Body of pancreas (tissue), 4 donors: Measurements from ENCODE around the gene PRSS56.

ENCODE experiments used
- POLR2A ChIP-seq, 3 donors: fragments of 450-650 bp; IDR thresholded peaks; one replicate each; pipeline ENCODE4 v1.6.1; 2016; ENCODE audit warnings: antibody characterized with exemption in 3 of 3, mild to moderate bottlenecking in 2 of 3
- TF ChIP-seq, protein P1 (sequence below), 7 experiments: fragments of 450-650 bp in 4 of 7; fragments of 200-600 bp in 3 of 7; sonication (generic) in 3 of 7; IDR thresholded peaks; one replicate each; pipeline ENCODE4 v1.5.1; 2016 to 2019; ENCODE audit warnings: antibody characterized with exemption in 7 of 7

DNA sequence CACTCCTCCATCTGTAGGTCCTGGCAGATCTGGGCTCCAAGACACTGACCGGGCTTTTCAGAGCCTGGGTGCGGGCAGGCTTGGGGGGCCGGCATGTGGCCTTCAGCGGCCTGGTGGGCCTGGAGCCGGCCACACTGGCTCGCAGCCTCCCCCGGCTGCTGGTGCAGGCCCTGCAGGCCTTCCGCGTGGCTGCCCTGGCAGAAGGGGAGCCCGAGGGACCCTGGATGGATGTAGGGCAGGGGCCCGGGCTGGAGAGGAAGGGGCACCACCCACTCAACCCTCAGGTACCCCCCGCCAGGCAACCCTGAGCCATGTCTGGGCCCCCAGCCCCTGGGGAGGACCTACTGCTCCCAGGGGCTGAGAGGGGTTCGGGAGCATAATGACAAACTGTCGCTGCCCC is 5.0 kb downstream of the PRSS56 start:
- TF ChIP-seq, protein P1, sequence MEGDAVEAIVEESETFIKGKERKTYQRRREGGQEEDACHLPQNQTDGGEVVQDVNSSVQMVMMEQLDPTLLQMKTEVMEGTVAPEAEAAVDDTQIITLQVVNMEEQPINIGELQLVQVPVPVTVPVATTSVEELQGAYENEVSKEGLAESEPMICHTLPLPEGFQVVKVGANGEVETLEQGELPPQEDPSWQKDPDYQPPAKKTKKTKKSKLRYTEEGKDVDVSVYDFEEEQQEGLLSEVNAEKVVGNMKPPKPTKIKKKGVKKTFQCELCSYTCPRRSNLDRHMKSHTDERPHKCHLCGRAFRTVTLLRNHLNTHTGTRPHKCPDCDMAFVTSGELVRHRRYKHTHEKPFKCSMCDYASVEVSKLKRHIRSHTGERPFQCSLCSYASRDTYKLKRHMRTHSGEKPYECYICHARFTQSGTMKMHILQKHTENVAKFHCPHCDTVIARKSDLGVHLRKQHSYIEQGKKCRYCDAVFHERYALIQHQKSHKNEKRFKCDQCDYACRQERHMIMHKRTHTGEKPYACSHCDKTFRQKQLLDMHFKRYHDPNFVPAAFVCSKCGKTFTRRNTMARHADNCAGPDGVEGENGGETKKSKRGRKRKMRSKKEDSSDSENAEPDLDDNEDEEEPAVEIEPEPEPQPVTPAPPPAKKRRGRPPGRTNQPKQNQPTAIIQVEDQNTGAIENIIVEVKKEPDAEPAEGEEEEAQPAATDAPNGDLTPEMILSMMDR (IDR thresholded peaks at IDR 0.05): no peak
- TF ChIP-seq POLR2A (IDR thresholded peaks at IDR 0.05): no peak
